RPMI7951 (cell line): Measurements from ENCODE around the gene MAP1LC3C. TPM values are rescaled to one million over a fixed set of nuclear protein-coding genes. Genes with fewer than 3 reads are reported as not detected.
A peak's percentile ranks its signal among the peaks of the same experiment; 100 is the strongest.
"Not testable (repeated sequence)": the region's sequence is repeated elsewhere in the genome, so short reads cannot be mapped to it uniquely, and the experiment has no call there.

Source experiments
- DNase-seq: peaks from one replicate; pipeline ENCODE4 v3.0.0-alpha.2; 2012; ENCODE audit warnings: low read depth
- total RNA-seq: library from RNA; depleted of rRNA; stranded (reverse); fragments of >200 nt; shearing (Covaris generic); gene quantifications from 2 replicates; pipeline ENCODE4 v1.2.3, GENCODE V29; 2014; rRNA removed

Gene MAP1LC3C
- total RNA-seq, 1 experiment from 2014 or later: 0.24 TPM

DNA sequence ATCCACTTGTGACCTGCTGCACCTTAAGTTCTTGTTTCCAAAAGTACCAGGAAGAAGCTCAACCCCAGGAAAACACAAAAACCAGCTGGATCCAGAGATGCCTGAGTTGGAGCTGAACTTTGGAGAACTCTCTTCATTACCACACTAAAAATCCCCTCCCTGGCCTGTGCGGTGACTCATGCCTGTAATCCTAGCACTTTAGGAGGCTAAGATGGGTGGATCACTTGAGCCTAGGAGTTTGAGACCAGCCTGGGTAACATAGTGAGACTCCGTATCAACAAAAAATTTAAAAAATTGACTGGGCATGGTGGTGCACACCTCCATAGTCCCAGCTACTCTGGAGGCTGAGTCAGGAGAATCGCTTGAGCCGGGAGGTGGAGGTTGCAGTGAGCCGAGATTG, 6.2 kb downstream of the MAP1LC3C start:
- DNase-seq: peak; percentile 60

DNA sequence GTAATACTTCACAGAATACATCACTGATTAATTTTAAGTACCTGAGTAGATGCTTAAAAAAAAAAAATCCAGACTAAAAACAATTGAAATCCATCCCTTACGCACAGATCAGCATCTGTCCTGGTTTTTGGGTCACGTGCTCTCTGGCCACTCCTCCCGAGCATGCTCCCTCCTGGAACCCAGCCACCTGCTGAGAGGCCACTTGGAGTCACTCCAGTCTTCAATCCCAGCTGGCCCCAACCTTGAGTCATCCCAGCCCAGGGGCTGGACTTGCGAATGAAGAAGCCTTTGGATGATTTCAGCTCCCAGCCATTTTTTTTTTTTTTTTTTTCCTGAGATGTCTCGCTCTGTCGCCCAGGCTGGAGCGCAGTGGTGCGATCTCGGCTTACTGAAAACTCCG, 8.9 kb downstream of the MAP1LC3C start:
- peak; percentile 96 for DNase-seq

DNA sequence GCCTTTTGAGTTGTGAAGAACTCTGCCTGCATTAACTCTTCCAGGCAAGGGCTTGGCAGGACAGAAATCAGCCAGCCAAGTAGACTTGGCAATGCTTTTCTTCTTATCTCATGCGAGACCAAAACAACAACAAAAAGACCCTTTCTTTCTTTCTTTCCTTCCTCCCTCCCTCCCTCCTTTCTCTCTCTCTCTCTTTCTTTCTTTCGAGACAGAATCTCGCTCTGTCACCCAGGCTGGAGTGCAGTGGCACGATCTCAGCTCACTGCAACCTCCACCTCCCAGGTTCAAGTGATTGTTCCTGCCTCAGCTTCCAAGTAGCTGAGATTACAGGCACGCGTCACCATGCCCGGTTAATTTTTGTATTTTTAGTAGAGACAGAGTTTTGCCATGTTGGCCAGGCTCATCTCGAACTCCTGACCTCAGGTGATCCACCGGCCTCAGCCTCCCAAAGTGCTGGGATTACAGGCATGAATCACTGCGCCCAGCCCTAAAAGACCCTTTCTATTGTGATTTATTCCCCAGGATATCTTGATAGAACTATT, 10.4 kb downstream of the MAP1LC3C start:
- DNase-seq: not testable (repeated sequence)

DNA sequence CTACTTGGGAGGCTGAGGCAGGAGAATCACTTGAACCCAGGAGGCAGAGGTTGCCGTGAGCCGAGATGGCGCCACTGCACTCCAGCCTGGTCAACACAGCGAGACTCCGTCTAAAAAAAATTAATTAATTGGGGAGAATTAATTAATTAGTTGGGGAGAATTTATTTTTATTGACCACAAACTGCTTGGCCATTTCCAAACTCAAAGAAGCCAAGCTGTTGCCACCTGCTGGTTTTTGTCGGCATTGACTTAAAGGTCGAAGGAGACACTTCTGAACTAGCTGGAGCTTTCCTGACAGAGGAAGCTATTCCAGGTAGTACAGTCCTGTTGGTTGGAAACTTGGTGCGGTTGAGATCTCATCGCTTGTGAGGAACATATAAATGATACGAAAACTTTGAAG, 13.1 kb downstream of the MAP1LC3C start:
- peak; percentile 45 for DNase-seq

DNA sequence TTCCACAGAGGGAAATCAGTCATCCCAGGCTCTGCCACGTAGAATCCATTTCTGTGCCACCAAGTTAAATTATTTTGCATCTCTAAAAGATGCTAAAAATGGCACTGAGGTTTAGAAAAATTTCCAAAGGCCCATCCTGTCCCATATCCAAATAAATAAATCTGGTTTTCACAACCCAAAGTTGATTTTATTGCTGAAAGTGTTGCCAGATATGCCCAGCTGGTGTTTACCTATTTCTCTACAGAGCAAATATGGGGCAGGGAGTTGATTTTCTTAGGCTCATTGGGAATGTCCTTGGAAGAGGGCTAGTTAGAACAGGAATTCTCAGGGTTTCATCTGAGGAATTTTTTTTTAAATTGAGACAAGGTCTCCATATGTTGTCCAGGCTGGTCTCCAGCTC, 19.0 kb downstream of the MAP1LC3C start:
- DNase-seq: no peak

DNA sequence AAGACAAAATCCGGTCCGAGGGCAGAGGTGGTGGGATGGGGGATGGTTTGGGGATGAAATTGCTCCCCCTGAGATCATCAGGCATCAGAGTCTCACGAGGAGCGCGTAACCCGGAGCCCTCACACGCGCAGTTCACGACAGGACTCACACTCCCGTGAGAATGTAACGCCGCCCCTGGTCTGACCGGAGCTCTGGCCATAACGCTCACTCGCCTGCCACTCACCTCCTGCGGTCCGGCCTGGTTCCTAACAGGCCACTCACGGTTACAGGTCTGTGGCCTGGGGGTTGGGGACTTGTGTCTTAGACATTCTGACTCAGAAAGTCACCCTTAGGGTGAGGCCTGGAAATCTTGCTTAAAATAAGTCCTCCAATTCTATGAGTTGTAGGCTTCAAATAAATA, 19.8 kb downstream of the MAP1LC3C start:
- DNase-seq: no peak

DNA sequence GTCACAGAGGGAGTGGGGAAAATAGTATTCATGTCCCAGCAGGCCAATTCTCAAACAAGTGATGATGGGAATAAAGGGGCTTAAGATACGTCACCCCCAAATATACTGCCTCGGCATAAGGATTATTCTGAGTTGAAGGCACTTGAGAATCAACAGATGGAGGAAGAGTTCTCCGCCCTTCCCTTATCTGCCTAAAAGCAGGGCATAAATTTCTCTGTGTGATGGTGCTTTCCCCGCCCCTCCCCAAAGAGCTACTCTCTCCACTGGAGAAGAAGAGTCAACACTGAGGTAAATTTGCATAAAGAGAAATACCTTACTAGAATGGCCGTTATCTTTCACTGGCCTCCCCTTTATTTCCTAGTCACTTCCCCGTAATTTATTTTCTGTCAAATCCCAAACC, 22.7 kb downstream of the MAP1LC3C start:
- no peak for DNase-seq

DNA sequence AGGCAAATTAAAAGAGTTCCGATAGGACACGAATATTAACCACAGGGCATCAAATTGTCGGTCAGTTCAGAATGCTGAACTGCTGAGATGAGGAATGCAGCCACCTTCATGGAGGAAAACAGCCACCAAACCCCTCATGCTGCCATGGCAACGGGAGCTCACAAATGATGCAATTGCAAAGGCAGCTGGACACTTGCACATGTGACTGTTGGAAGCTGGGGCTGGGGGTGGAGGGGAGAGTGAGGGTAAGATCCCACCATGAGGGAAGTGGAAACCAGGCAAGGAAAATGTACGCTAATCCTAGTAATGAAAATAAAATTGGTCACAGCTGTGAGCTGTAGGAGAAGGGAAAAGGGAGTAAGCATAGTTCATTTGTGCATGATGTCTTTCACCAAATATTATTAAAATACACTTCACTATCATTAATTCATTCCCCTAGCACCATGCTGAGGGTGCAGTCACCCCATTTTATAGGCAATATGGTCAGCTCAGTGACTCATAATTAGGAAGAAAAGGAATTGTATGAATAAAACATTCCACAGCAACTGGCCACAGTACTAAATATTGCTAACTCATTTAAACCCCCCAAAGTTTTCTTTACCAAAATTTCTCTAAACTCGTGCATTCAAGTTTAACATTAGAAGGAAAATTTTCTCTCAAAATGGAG, 26.1 kb downstream of the MAP1LC3C start:
- peak; percentile 49 for DNase-seq

DNA sequence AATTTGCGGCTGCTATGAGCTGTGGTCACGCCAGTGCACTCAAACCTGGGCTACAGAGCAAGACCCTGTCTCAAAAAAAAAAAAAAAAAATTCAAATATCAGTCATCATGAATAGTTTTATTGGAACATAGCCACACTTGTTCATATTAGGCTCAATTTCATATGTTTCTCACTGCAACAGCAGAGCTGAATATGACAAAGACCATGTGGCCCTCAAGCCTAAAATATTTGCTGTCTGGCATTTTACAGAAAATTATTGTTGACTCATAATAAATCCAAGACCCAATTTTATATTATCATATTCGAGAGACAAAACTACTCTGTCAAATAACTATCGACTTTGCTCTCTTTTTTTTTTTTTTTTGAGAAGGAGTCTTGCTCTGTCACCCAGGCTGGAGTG, 30.3 kb downstream of the MAP1LC3C start:
- no peak for DNase-seq

DNA sequence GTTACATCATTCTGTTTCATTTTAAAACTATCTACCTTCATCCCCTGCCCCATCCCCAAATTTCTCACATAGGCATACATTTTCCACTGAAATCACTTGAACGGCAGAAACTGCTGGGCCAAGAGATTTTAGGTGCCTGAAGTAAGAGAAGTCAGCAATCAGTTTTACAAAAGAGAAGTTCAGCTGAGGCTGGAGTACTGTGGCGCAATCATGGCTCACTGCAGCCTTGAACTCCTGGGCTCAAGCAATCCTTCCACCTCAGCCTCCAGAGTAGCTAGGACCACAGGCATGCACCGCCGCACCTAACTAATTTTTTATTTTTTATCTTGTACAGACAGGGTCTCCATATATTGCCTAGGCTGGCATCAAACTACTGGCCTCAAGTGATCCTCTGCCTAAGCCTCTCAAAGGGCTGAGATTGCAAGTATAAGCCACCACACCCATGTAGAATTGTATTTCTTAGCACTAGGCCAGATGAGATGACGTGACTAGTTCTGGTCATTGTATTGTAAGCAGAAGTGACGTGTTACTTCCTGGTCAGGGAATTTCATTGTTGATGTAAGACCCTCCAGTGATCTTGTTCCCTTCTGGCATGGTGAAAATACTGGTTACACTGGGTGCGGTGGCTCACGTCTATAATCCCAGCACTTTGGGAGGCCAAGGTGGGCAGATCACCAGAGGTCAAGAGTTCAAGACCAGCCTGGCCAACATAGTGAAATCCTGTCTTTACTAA, 34.2 kb downstream of the MAP1LC3C start:
- DNase-seq: no peak

DNA sequence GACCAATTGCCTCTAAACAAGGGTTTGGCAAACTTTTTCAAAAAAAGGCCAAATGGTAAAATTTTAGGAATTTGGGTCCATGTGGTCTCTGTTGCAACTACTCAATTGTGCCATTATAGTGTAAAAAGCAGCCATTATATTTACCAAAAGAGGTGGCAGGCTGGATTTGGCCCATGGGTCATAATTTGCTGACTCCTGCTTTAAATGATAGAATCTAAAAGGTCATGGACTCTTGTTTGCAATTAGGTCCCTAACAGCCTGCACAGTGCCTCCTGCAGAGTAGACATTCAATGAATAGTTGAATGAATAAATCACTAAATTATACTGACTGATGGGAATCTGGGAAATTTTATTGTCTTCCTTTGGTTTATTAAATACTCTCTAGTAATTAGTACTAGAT, 35.2 kb downstream of the MAP1LC3C start:
- DNase-seq: no peak

DNA sequence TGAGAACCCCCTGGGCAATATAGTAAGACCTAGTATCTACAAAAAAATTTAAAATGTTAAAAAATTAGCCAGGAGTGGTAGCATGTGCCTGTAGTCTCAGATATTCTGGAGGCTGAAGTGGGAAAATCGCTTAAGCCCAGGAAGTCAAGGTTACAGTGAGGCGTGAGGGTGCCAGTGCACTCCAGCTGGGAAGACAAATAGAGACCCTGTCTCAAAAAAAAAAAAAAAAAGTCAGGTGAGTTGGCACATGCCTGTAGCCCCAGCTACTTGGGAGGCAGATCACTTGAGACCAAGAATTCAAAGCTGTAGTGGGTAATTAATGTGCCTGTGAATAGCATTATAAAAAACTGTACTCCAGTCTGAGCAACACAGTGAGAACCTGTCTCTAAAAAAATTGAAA, 36.7 kb downstream of the MAP1LC3C start:
- no peak for DNase-seq

DNA sequence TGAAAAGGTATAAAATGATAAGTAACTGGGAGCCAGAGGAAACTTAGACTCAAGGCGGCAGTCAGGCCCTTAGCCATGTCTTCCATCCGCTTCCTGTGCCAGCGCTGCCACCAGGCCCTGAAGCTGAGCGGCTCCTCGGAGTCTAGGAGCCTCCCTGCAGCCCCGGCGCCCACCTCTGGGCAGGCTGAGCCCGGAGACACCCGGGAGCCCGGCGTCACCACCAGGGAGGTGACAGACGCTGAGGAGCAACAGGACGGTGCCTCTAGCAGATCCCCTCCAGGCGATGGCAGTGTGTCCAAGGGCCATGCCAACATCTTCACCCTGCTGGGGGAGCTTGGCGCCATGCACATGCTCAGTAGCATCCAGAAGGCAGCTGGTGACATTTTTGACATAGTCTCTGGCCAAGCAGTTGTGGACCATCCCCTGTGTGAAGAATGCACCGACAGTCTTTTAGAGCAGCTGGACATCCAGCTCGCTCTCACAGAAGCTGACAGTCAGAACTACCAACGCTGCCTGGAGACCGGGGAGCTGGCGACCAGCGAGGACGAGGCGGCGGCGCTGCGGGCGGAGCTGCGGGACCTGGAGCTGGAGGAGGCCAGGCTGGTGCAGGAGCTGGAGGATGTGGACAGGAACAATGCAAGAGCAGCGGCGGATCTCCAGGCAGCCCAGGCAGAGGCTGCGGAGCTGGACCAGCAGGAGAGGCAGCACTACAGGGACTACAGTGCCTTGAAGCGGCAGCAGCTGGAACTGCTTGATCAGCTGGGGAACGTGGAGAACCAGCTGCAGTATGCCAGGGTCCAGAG, 41.0 kb downstream of the MAP1LC3C start, which contains the start of gene BECN2:
Gene BECN2, plus strand, starts transcription at position 76 of the 803 bp plus-strand sequence. Its CDS starts 0 bp downstream, at position 76.
- DNase-seq: no peak

DNA sequence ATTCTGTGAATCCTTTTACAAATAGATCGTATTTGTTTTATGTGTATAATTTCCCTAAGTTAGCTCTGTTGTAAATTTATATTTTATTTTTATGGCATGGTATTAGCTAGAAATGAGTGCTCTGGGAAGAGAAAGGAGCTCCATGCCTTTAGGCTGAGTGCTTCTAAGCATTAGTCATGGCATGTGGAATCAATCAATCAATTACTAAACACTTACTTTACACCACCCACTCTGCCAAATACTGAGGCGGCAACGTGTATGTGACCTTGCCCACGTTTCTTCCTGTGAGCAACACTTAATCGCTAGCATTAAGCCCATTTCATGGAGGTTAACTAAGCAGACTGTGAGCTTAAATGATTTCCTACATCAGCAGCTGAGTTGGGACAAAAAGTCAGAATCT, 48.5 kb downstream of the MAP1LC3C start:
- DNase-seq: peak; percentile 70

DNA sequence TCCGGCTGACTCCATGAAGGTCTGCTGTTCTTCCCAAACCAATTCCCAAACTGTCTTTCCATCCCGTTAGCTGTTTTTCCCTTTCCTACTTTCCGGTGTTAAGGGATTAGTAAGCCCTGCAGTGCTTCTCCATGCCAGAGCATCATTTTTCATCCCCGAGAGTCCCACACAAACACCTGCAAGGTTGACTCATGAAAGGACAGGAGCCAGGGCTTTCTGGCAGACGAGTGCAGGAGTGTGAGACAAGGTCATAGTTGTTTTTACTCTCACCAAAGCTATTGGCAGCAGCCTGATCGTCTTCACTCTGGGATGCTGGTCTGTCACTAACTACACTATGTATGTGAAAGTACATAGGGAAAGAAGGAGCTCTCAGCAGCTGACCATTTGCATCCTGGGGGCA, 51.5 kb downstream of the MAP1LC3C start:
- DNase-seq: no peak

Other genes starting within 250 kb of the MAP1LC3C start
- 23.4 and 29.9 TPM in 2 replicates for gene EXO1, start 150.9 kb downstream of the MAP1LC3C start, total RNA-seq
- not detected in 2 replicates for gene BECN2, start 41.3 kb downstream of the MAP1LC3C start, total RNA-seq